Measurements from ENCODE around the gene ABI1. TPM values are rescaled to one million over a fixed set of nuclear protein-coding genes. Genes with fewer than 3 reads are reported as not detected.
"Not testable (repeated sequence)": the region's sequence is repeated elsewhere in the genome, so short reads cannot be mapped to it uniquely, and the experiment has no call there.

Gene ABI1
- total RNA-seq, 1 experiment from 2014 or later: 73.2 TPM

GRCh38 chr10:26810435-26811026 is 50.2 kb downstream of the ABI1 start:
- no peak for DNase-seq (ENCODE audit: low read depth)
- in situ Hi-C loops (cut with HindIII; ENCODE audit: low pct_unique_long_range_greater_than_20kb, low sequenced_read_pairs): no loop called here

- in situ Hi-C loops (cut with HindIII; ENCODE audit: low pct_unique_long_range_greater_than_20kb, low sequenced_read_pairs): no loop called here
- DNase-seq (ENCODE audit: low read depth): no peak
Observed at GRCh38 chr10:26809973-26810372, 50.8 kb downstream of the ABI1 start.

GRCh38 chr10:26807532-26807931 is 53.2 kb downstream of the ABI1 start:
- DNase-seq (ENCODE audit: low read depth): no peak
- in situ Hi-C loops (cut with HindIII; ENCODE audit: low pct_unique_long_range_greater_than_20kb, low sequenced_read_pairs): no loop called here

GRCh38 chr10:26806557-26806956 is 54.2 kb downstream of the ABI1 start:
- no peak for DNase-seq (ENCODE audit: low read depth)
- in situ Hi-C loops (cut with HindIII; ENCODE audit: low pct_unique_long_range_greater_than_20kb, low sequenced_read_pairs): no loop called here

- DNase-seq (ENCODE audit: low read depth): no peak
- in situ Hi-C loops (cut with HindIII; ENCODE audit: low pct_unique_long_range_greater_than_20kb, low sequenced_read_pairs): no loop called here
Observed at GRCh38 chr10:26805567-26806245, 55.1 kb downstream of the ABI1 start.

GRCh38 chr10:26804418-26805393 is 56.1 kb downstream of the ABI1 start:
- in situ Hi-C loops (cut with HindIII; ENCODE audit: low pct_unique_long_range_greater_than_20kb, low sequenced_read_pairs): no loop called here
- no peak for DNase-seq (ENCODE audit: low read depth)

- in situ Hi-C loops (cut with HindIII; ENCODE audit: low pct_unique_long_range_greater_than_20kb, low sequenced_read_pairs): no loop called here
- DNase-seq (ENCODE audit: low read depth): no peak
Observed at GRCh38 chr10:26803849-26804248, 56.9 kb downstream of the ABI1 start.

GRCh38 chr10:26802527-26802926 is 58.2 kb downstream of the ABI1 start:
- in situ Hi-C loops (cut with HindIII; ENCODE audit: low pct_unique_long_range_greater_than_20kb, low sequenced_read_pairs): no loop called here

GRCh38 chr10:26801831-26802230 is 58.9 kb downstream of the ABI1 start:
- in situ Hi-C loops (cut with HindIII; ENCODE audit: low pct_unique_long_range_greater_than_20kb, low sequenced_read_pairs): no loop called here
- no peak for DNase-seq (ENCODE audit: low read depth)

More at GRCh38 chr10:26802527-26802926, 58.2 kb downstream of the ABI1 start:
- DNase-seq (ENCODE audit: low read depth): no peak

- in situ Hi-C loops (cut with HindIII; ENCODE audit: low pct_unique_long_range_greater_than_20kb, low sequenced_read_pairs): no loop called here
- no peak for DNase-seq (ENCODE audit: low read depth)
Observed at GRCh38 chr10:26801274-26801673, 59.5 kb downstream of the ABI1 start.

- in situ Hi-C loops (cut with HindIII; ENCODE audit: low pct_unique_long_range_greater_than_20kb, low sequenced_read_pairs): no loop called here
- DNase-seq (ENCODE audit: low read depth): no peak
Observed at GRCh38 chr10:26800468-26800867, 60.3 kb downstream of the ABI1 start.

GRCh38 chr10:26799342-26799741 is 61.4 kb downstream of the ABI1 start:
- in situ Hi-C loops (cut with HindIII; ENCODE audit: low pct_unique_long_range_greater_than_20kb, low sequenced_read_pairs): no loop called here
- DNase-seq (ENCODE audit: low read depth): no peak

GRCh38 chr10:26798298-26798697 is 62.5 kb downstream of the ABI1 start:
- DNase-seq (ENCODE audit: low read depth): no peak
- in situ Hi-C loops (cut with HindIII; ENCODE audit: low pct_unique_long_range_greater_than_20kb, low sequenced_read_pairs): no loop called here

- DNase-seq (ENCODE audit: low read depth): no peak
- in situ Hi-C loops (cut with HindIII; ENCODE audit: low pct_unique_long_range_greater_than_20kb, low sequenced_read_pairs): no loop called here
Observed at GRCh38 chr10:26797340-26797739, 63.4 kb downstream of the ABI1 start.

GRCh38 chr10:26792758-26793495 is 67.8 kb downstream of the ABI1 start:
- no peak for DNase-seq (ENCODE audit: low read depth)
- in situ Hi-C loops (cut with HindIII; ENCODE audit: low pct_unique_long_range_greater_than_20kb, low sequenced_read_pairs): no loop called here

- no peak for DNase-seq (ENCODE audit: low read depth)
- in situ Hi-C loops (cut with HindIII; ENCODE audit: low pct_unique_long_range_greater_than_20kb, low sequenced_read_pairs): no loop called here
Observed at GRCh38 chr10:26790221-26790995, 70.3 kb downstream of the ABI1 start.

- in situ Hi-C loops (cut with HindIII; ENCODE audit: low pct_unique_long_range_greater_than_20kb, low sequenced_read_pairs); DNase-seq (ENCODE audit: low read depth): not testable (repeated sequence)
Observed at GRCh38 chr10:26789779-26790178, 71.0 kb downstream of the ABI1 start.

- in situ Hi-C loops (cut with HindIII; ENCODE audit: low pct_unique_long_range_greater_than_20kb, low sequenced_read_pairs): no loop called here
- no peak for DNase-seq (ENCODE audit: low read depth)
Observed at GRCh38 chr10:26787362-26787761, 73.4 kb downstream of the ABI1 start.
